Measurements from ENCODE around the gene RNF13.
"Not testable (repeated sequence)": the region's sequence is repeated elsewhere in the genome, so short reads cannot be mapped to it uniquely, and the experiment has no call there.

RNF13 gene

DNA sequence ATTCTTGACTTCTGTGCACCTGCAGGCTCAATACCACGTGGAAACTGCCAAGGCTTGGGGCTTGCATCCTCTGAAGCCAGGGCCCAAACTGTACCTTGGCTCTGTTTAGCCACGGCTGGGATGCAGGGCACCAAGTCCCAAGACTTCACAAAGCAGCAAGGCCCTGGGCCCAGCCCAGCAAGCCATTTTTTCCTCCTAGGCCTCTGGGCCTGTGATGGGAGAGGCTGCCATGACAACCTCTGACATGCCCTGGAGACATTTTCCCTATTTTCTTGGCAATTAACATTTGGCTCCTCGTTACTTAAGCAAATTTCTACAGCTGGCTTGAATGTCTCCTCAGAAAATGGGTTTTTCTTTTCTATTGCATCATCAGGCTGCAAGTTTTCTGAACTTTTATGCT is 25.5 kb downstream of the RNF13 start:
- not testable (repeated sequence) for H3K27ac ChIP-seq (ENCODE audit: low read depth, low read length); H2AFZ ChIP-seq (ENCODE audit: low read length, unreplicated experiment); H3K4me1 ChIP-seq (ENCODE audit: control insufficient read depth, insufficient read depth, low read length, unreplicated experiment); H3K27me3 ChIP-seq (ENCODE audit: insufficient read depth, low read length); H3K36me3 ChIP-seq (ENCODE audit: insufficient read depth, low read length); H3K4me3 ChIP-seq (ENCODE audit: low read depth, low read length)
- H3K79me2 ChIP-seq (ENCODE audit: control insufficient read depth, insufficient read depth, low read length, unreplicated experiment) = peaks cover 11% of the 10 kb centered on the region

DNA sequence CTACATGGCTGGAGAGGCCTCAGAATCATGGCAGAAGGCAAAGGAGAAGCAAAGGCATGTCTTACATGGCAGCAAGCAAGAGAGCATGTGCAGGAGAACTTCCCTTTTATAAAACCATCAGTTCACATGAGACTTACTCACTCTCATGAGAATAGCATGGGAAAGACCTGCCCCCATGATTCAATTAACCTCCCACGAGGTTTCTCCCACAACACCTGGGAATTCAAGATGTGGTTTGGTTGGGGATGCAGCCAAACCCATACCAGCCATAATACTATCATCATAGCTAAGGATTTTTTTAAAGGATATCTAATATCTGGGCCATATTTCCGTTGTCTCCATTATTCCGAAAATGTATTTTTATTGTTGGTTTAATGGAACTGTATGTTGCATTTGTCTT is 26.5 kb downstream of the RNF13 start:
- peaks cover 16% of the 10 kb centered on the region for H3K79me2 ChIP-seq (ENCODE audit: control insufficient read depth, insufficient read depth, low read length, unreplicated experiment)
- H3K36me3 ChIP-seq (ENCODE audit: insufficient read depth, low read length); H2AFZ ChIP-seq (ENCODE audit: low read length, unreplicated experiment); H3K27me3 ChIP-seq (ENCODE audit: insufficient read depth, low read length); H3K4me1 ChIP-seq (ENCODE audit: control insufficient read depth, insufficient read depth, low read length, unreplicated experiment); H3K27ac ChIP-seq (ENCODE audit: low read depth, low read length); H3K4me3 ChIP-seq (ENCODE audit: low read depth, low read length): not testable (repeated sequence)

DNA sequence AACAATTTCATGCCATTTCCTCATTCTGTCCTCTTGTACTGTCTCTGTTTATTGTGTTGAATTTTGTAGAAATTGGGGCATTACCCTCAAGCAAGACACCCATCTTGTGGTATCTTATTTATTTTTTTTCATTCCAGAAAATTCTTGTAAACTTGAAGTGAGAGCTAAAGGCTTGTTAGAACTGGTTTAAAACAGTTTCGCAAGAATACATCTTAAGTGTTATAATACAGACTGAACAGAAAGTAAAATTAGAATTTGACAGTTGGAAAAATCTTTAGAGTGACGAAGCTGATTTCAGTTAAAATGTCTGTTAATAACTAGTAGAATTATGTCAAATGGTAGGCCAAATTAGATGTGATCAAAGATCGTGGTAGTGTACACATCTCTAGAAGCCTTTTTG is 26.9 kb downstream of the RNF13 start:
- H3K27me3 ChIP-seq (ENCODE audit: insufficient read depth, low read length) = no peaks in the 10 kb centered on the region
- H3K4me1 ChIP-seq (ENCODE audit: control insufficient read depth, insufficient read depth, low read length, unreplicated experiment) = peaks cover 3% of the 10 kb centered on the region
- no peak overlapping the region for H3K27ac ChIP-seq (ENCODE audit: low read depth, low read length)
- no peak overlapping the region for H3K4me3 ChIP-seq (ENCODE audit: low read depth, low read length)
- no peak overlapping the region for H2AFZ ChIP-seq (ENCODE audit: low read length, unreplicated experiment)
- peaks cover 4% of the 10 kb centered on the region for H3K36me3 ChIP-seq (ENCODE audit: insufficient read depth, low read length)
- peaks cover 17% of the 10 kb centered on the region for H3K79me2 ChIP-seq (ENCODE audit: control insufficient read depth, insufficient read depth, low read length, unreplicated experiment)

DNA sequence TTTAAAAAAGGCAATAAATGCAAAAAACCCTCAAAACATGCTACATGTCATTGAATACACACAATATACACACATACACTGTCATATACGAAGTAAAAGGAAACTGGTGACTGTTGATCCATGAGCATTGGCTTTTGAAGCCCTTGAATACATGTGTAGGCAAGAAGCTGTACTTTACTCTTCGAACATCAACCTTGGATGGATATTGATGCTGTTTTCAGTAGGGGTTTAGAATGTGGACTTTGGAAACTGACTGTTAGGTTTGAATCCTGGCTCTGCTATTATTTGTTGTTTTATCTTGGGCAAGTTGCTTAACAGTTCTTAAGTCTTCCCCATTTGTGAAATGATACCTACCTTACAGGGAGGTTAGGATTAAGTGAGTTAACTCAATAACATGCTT is 30.5 kb downstream of the RNF13 start:
- peaks cover 12% of the 10 kb centered on the region for H3K4me1 ChIP-seq (ENCODE audit: control insufficient read depth, insufficient read depth, low read length, unreplicated experiment)
- no peaks in the 10 kb centered on the region for H3K36me3 ChIP-seq (ENCODE audit: insufficient read depth, low read length)
- no peaks in the 10 kb centered on the region for H3K27me3 ChIP-seq (ENCODE audit: insufficient read depth, low read length)
- H2AFZ ChIP-seq (ENCODE audit: low read length, unreplicated experiment) = no peak overlapping the region
- H3K4me3 ChIP-seq (ENCODE audit: low read depth, low read length) = no peak overlapping the region
- H3K79me2 ChIP-seq (ENCODE audit: control insufficient read depth, insufficient read depth, low read length, unreplicated experiment) = peaks cover 9% of the 10 kb centered on the region
- no peak overlapping the region for H3K27ac ChIP-seq (ENCODE audit: low read depth, low read length)

DNA sequence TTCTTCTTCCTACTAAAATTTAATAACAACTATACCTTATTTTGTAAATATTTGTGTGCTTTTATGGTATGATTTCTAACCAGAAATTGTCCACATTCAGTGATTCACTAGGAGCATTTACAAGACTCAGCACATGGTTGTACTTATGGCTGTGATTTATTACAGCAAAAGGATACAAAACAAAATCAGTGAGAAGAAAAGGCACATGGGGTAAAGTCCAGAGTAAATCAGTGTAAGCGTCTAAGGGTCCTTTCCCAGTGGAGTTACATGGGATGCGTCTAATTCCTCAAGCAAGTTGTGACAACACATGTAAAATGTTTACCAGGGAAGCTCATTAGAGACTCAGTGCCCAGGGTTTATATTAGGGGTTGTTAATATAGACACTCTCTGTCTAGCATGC is 31.1 kb downstream of the RNF13 start:
- peaks cover 9% of the 10 kb centered on the region for H3K79me2 ChIP-seq (ENCODE audit: control insufficient read depth, insufficient read depth, low read length, unreplicated experiment)

DNA sequence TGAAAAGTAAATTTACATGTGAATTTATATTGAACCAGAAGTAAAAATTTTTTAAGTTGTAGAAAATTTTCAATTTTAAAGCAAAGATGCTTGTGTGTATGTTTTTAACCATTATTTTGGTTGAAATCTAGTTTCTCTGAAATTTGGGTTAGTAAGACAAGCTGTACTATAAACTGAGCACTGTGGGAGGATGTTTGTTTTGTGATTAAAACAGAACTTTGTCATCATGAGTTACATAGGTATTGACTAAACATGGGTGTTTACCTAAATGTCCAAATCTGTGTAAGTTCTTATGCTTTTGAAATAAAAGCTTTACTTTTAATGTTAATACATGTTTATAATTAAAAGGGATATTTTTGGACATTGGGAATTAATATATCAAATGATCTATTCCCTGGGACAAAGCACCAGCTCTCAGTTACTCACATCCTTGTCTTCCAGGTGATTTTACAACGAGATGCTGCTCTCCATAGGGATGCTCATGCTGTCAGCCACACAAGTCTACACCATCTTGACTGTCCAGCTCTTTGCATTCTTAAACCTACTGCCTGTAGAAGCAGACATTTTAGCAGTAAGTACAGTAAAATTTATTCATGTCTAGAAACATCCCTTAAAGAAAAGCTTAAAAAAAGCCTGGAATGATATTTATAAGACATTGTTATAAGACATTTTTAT is 32.7 kb downstream of the RNF13 start:
- Histone ChIP-seq H2AFZ (ENCODE audit: low read length, unreplicated experiment) (no peak overlapping the region), H3K79me2 (ENCODE audit: control insufficient read depth, insufficient read depth, low read length, unreplicated experiment) (peaks cover 6% of the 10 kb centered on the region), H3K4me1 (ENCODE audit: control insufficient read depth, insufficient read depth, low read length, unreplicated experiment) (peaks cover 12% of the 10 kb centered on the region), H3K27me3 (ENCODE audit: insufficient read depth, low read length) (no peaks in the 10 kb centered on the region), H3K4me3 (ENCODE audit: low read depth, low read length) (no peak overlapping the region), H3K36me3 (ENCODE audit: insufficient read depth, low read length) (no peaks in the 10 kb centered on the region), H3K27ac (ENCODE audit: low read depth, low read length) (no peak overlapping the region)

More for the DNA sequence above, 31.1 kb downstream of the RNF13 start:
- no peaks in the 10 kb centered on the region for H3K27me3 ChIP-seq (ENCODE audit: insufficient read depth, low read length)
- H3K4me3 ChIP-seq (ENCODE audit: low read depth, low read length) = no peak overlapping the region
- H3K27ac ChIP-seq (ENCODE audit: low read depth, low read length) = no peak overlapping the region
- H3K36me3 ChIP-seq (ENCODE audit: insufficient read depth, low read length) = no peaks in the 10 kb centered on the region
- no peak overlapping the region for H2AFZ ChIP-seq (ENCODE audit: low read length, unreplicated experiment)
- peaks cover 12% of the 10 kb centered on the region for H3K4me1 ChIP-seq (ENCODE audit: control insufficient read depth, insufficient read depth, low read length, unreplicated experiment)

DNA sequence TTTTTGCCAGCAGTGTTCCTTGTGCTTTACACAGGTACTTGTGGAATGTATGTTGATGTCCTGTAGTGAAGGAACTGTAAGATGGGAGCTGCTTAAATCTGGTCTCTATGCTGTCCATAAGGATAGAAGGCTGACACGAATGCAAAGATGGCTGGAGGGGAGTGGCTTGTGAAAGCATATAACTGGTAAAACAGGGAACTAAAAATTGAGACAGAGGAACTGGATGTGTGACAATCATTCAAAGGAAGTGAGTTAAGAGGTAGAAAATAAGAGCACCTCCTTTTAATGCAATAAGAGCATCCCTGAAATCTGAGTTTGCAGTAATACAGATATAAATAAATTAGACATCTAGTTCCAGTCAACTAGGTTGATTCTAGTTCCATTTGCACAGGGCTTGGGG is 35.2 kb downstream of the RNF13 start:
- Histone ChIP-seq H3K27ac (ENCODE audit: low read depth, low read length) (no peak overlapping the region), H3K27me3 (ENCODE audit: insufficient read depth, low read length) (no peaks in the 10 kb centered on the region), H3K4me1 (ENCODE audit: control insufficient read depth, insufficient read depth, low read length, unreplicated experiment) (peaks cover 12% of the 10 kb centered on the region), H3K36me3 (ENCODE audit: insufficient read depth, low read length) (peaks cover 3% of the 10 kb centered on the region; the same call in 1 of the 2 replicates), H3K79me2 (ENCODE audit: control insufficient read depth, insufficient read depth, low read length, unreplicated experiment) (peaks cover 6% of the 10 kb centered on the region), H3K4me3 (ENCODE audit: low read depth, low read length) (no peak overlapping the region), H2AFZ (ENCODE audit: low read length, unreplicated experiment) (no peak overlapping the region)

DNA sequence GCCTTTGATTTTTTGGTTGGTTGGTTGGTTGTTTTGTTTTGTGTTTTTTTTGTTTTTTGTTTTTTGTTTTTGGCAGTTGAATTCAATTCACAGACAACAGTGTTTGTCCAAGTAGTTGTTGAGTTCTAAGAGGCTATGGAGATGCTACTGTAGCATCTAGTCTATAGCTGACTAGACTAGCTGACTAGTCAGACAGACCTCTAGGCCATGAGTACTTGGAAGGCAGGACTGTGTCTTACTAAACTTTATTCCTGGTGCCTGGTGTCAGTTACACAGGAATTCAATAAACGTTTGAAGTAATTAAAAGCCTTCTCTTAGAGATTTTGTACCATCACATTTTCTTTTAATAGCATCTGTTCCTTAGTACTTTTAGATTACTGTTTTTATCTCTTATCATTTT is 35.7 kb downstream of the RNF13 start:
- no peak overlapping the region for H3K4me3 ChIP-seq (ENCODE audit: low read depth, low read length)
- H3K27ac ChIP-seq (ENCODE audit: low read depth, low read length) = no peak overlapping the region
- H3K27me3 ChIP-seq (ENCODE audit: insufficient read depth, low read length) = no peaks in the 10 kb centered on the region
- H3K4me1 ChIP-seq (ENCODE audit: control insufficient read depth, insufficient read depth, low read length, unreplicated experiment) = peaks cover 12% of the 10 kb centered on the region
- no peak overlapping the region for H2AFZ ChIP-seq (ENCODE audit: low read length, unreplicated experiment)
- H3K79me2 ChIP-seq (ENCODE audit: control insufficient read depth, insufficient read depth, low read length, unreplicated experiment) = peaks cover 6% of the 10 kb centered on the region
- peaks cover 3% of the 10 kb centered on the region; the same call in 1 of the 2 replicates for H3K36me3 ChIP-seq (ENCODE audit: insufficient read depth, low read length)

DNA sequence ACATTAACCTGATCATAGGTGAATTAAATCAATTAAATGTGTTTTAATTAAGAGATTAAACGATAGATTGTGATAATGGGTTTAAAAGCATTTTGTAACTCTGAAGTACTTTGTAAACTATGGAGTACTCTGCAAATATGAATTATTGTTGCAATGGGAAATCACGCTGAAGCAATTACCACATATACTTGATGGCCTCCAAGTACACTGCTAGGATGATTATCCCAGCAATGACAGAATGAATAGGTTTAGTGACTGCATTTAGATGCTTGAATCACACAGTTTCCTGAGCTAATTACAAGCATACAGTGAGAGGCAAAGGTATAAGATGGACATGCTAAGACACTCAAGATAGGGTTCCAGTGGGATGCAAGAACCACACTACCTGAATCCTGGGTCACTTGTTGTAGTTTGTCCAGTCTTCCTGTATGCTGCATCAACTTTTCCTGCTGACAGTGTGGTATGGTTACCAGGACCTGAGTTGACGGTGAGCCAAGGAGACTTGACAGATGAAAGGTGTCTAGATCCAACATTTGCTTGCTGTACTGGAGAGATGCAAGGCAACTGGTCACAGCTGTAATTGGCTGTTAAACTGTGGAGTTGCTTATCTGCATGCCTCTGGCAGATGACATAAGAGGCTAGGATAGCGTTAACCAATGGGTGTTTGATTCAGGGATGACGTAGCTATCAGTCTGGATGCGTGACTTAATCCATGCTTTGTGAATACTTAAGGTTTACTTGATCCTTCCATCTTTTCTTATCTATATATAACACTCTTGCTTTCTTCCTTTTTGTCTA is 38.0 kb downstream of the RNF13 start:
- H3K4me3 ChIP-seq (ENCODE audit: low read depth, low read length) = no peak overlapping the region
- H3K79me2 ChIP-seq (ENCODE audit: control insufficient read depth, insufficient read depth, low read length, unreplicated experiment) = no peaks in the 10 kb centered on the region
- no peak overlapping the region for H2AFZ ChIP-seq (ENCODE audit: low read length, unreplicated experiment)
- peaks cover 8% of the 10 kb centered on the region for H3K36me3 ChIP-seq (ENCODE audit: insufficient read depth, low read length)
- H3K27ac ChIP-seq (ENCODE audit: low read depth, low read length) = no peak overlapping the region
- H3K4me1 ChIP-seq (ENCODE audit: control insufficient read depth, insufficient read depth, low read length, unreplicated experiment) = no peaks in the 10 kb centered on the region
- H3K27me3 ChIP-seq (ENCODE audit: insufficient read depth, low read length) = no peaks in the 10 kb centered on the region

DNA sequence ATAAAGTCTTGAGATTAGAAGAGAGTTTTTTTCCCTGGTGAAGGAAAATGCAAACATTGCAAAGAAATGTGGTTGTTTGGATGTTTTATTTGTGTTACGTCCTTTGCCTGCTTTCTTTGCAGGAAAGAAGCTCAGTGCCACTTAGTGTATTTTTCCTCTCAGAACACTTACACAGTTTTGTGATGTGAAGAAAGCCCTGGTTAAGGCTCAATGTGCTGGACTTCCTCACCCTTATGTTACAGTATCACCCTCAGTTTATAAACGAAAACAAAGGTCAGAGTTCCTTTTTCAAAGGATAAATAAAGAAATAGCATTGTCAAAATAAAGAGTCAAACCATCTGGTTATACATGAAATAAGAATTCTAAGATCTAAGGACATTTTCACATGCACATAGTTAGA is 45.9 kb downstream of the RNF13 start:
- no peak overlapping the region for H2AFZ ChIP-seq (ENCODE audit: low read length, unreplicated experiment)
- H3K27me3 ChIP-seq (ENCODE audit: insufficient read depth, low read length) = no peaks in the 10 kb centered on the region
- peaks cover 11% of the 10 kb centered on the region for H3K36me3 ChIP-seq (ENCODE audit: insufficient read depth, low read length)
- no peaks in the 10 kb centered on the region for H3K4me1 ChIP-seq (ENCODE audit: control insufficient read depth, insufficient read depth, low read length, unreplicated experiment)
- H3K4me3 ChIP-seq (ENCODE audit: low read depth, low read length) = no peak overlapping the region
- no peaks in the 10 kb centered on the region for H3K79me2 ChIP-seq (ENCODE audit: control insufficient read depth, insufficient read depth, low read length, unreplicated experiment)
- no peak overlapping the region for H3K27ac ChIP-seq (ENCODE audit: low read depth, low read length)

DNA sequence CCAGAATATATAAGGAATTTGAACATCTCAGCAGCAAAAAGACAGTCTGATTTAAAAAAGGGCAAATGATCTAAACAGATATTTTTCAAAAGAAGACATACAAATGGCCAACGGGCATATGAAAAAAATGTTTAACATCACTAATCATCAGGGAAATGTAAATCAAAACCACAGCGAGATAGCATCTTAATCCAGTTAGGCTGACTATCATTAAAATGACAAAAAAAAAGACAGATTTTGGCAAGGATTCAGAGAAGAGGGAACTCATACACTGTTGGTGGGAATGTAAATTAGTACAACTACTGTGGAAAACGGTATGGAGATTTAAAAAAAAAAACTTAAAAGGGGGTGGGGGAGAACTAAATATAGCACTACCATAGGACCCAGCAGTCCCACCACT is 47.9 kb downstream of the RNF13 start:
- Histone ChIP-seq H2AFZ (ENCODE audit: low read length, unreplicated experiment) (no peak overlapping the region), H3K4me1 (ENCODE audit: control insufficient read depth, insufficient read depth, low read length, unreplicated experiment) (no peaks in the 10 kb centered on the region), H3K27me3 (ENCODE audit: insufficient read depth, low read length) (no peaks in the 10 kb centered on the region)

More for the DNA sequence above, 47.9 kb downstream of the RNF13 start:
- H3K27ac ChIP-seq (ENCODE audit: low read depth, low read length) = no peak overlapping the region
- H3K36me3 ChIP-seq (ENCODE audit: insufficient read depth, low read length) = peaks cover 12% of the 10 kb centered on the region
- no peaks in the 10 kb centered on the region for H3K79me2 ChIP-seq (ENCODE audit: control insufficient read depth, insufficient read depth, low read length, unreplicated experiment)
- H3K4me3 ChIP-seq (ENCODE audit: low read depth, low read length) = no peak overlapping the region

Measured in ACC112 (cell line).